ENCODE data around the gene U2SURP. TPM values are rescaled to one million over a fixed set of nuclear protein-coding genes. Genes with fewer than 3 reads are reported as not detected.
A peak's percentile ranks its signal among the peaks of the same experiment; 100 is the strongest.
"Not testable (repeated sequence)": the region's sequence is repeated elsewhere in the genome, so short reads cannot be mapped to it uniquely, and the experiment has no call there.

The U2SURP gene
- total RNA-seq, 4 donors from 2014 or later = 25.4 to 70.8 (median 51.0) TPM

DNA sequence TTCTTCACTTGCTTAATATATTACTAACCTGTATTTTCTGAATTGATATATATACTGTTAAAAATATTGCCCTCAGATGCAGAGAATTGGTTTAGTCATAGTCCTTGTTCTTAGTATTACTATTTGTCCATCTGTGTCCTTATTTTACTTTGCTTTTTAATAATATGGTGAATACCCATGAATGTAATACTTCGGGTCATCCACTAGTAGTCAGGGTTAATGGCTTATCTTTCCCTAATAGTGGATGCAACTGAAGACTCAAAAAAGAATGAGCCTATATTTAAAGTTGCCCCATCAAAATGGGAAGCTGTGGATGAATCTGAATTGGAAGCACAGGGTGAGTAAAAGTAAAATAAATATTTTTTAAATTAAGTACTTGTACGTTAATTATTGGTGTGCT, 36.5 kb downstream of the U2SURP start:
- no peaks in the 10 kb centered on the region for H3K9me3 ChIP-seq
- TF ChIP-seq, protein P1, sequence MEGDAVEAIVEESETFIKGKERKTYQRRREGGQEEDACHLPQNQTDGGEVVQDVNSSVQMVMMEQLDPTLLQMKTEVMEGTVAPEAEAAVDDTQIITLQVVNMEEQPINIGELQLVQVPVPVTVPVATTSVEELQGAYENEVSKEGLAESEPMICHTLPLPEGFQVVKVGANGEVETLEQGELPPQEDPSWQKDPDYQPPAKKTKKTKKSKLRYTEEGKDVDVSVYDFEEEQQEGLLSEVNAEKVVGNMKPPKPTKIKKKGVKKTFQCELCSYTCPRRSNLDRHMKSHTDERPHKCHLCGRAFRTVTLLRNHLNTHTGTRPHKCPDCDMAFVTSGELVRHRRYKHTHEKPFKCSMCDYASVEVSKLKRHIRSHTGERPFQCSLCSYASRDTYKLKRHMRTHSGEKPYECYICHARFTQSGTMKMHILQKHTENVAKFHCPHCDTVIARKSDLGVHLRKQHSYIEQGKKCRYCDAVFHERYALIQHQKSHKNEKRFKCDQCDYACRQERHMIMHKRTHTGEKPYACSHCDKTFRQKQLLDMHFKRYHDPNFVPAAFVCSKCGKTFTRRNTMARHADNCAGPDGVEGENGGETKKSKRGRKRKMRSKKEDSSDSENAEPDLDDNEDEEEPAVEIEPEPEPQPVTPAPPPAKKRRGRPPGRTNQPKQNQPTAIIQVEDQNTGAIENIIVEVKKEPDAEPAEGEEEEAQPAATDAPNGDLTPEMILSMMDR (IDR thresholded peaks at IDR 0.05) = peak in 1 of 6 experiments; percentile 14
- TF ChIP-seq POLR2A (IDR thresholded peaks at IDR 0.05) = no peak
- no peak for DNase-seq
- peaks cover 0 to 76% (median 11%) of the 10 kb centered on the region in 3 donors for H3K36me3 ChIP-seq
- intact Hi-C loops (cut with DNase I) = no loop called here
- H3K4me3 ChIP-seq = no peak overlapping the region
- H3K27me3 ChIP-seq = no peaks in the 10 kb centered on the region
- H3K4me1 ChIP-seq = no peaks in the 10 kb centered on the region
- WGBS, 2 donors = 78 to 81% methylated on average over 2 of the region's 2 CpGs
- no peak overlapping the region for H3K27ac ChIP-seq

GRCh38 chr3:143040261-143040879, 39.0 kb downstream of the U2SURP start:
- H3K4me1 ChIP-seq = no peaks in the 10 kb centered on the region
- intact Hi-C loops (cut with DNase I) = no loop called here
- no peak for DNase-seq
- H3K27ac ChIP-seq = no peak overlapping the region
- H3K9me3 ChIP-seq = no peaks in the 10 kb centered on the region
- H3K4me3 ChIP-seq = no peak overlapping the region
- H3K36me3 ChIP-seq = peaks cover 4 to 76% (median 32%) of the 10 kb centered on the region in 3 donors
- TF ChIP-seq, protein P1 (IDR thresholded peaks at IDR 0.05) = peak in 2 of 6 experiments; percentile 35 to 45
- TF ChIP-seq POLR2A (IDR thresholded peaks at IDR 0.05) = no peak
- H3K27me3 ChIP-seq = no peaks in the 10 kb centered on the region
- 77 to 79% methylated on average over 3 of the region's 3 CpGs for WGBS, 2 donors

- intact Hi-C loops (cut with DNase I) = no loop called here
- H3K4me3 ChIP-seq = no peak overlapping the region
- DNase-seq = no peak
- H3K36me3 ChIP-seq = peaks cover 4 to 67% (median 29%) of the 10 kb centered on the region in 3 donors
- no peaks in the 10 kb centered on the region for H3K4me1 ChIP-seq
- TF ChIP-seq POLR2A (IDR thresholded peaks at IDR 0.05) = no peak
- no peaks in the 10 kb centered on the region for H3K27me3 ChIP-seq
- H3K27ac ChIP-seq = no peak overlapping the region
- H3K9me3 ChIP-seq = no peaks in the 10 kb centered on the region
- 96 to 100% methylated on average over 1 of the region's 1 CpG for WGBS, 2 donors
Observed at GRCh38 chr3:143041903-143042302, 40.5 kb downstream of the U2SURP start.

DNA sequence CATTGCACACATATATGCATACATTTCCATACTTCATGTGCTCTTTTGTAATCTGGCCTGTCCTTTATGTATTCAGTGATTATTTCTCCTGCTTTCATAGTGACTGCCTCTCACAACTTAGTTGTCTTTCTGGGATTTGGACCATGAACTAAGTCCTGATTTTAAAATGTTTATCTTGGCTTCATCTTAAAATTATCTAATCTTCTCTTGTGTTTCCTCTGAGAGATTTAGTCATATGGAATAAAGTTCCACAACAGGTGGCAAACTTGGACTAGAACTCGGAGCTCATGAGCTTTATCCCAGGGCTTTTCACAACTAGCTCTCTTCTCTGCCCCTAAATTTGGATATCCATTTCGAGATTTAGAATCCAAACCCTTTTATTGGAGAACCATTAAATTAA, 44.3 kb downstream of the U2SURP start:
- H3K36me3 ChIP-seq = peaks cover 4 to 66% (median 21%) of the 10 kb centered on the region in 3 donors
- DNase-seq = no peak
- no peak overlapping the region for H3K27ac ChIP-seq
- no peak overlapping the region for H3K4me3 ChIP-seq
- 82 to 83% methylated on average over 2 of the region's 2 CpGs for WGBS, 2 donors
- intact Hi-C loops (cut with DNase I) = no loop called here
- TF ChIP-seq, protein P1 (IDR thresholded peaks at IDR 0.05) = no peak
- no peaks in the 10 kb centered on the region for H3K9me3 ChIP-seq
- H3K27me3 ChIP-seq = no peaks in the 10 kb centered on the region
- no peaks in the 10 kb centered on the region for H3K4me1 ChIP-seq

- H3K27me3 ChIP-seq; intact Hi-C loops (cut with DNase I); H3K4me3 ChIP-seq; H3K4me1 ChIP-seq; DNase-seq; H3K9me3 ChIP-seq; H3K27ac ChIP-seq: not testable (repeated sequence)
- 84 to 93% methylated on average over 3 to 5 of the region's 5 CpGs for WGBS, 2 donors
- peaks cover 4 to 71% (median 21%) of the 10 kb centered on the region in 3 donors for H3K36me3 ChIP-seq
Observed at GRCh38 chr3:143046075-143046474, 44.7 kb downstream of the U2SURP start.

DNA sequence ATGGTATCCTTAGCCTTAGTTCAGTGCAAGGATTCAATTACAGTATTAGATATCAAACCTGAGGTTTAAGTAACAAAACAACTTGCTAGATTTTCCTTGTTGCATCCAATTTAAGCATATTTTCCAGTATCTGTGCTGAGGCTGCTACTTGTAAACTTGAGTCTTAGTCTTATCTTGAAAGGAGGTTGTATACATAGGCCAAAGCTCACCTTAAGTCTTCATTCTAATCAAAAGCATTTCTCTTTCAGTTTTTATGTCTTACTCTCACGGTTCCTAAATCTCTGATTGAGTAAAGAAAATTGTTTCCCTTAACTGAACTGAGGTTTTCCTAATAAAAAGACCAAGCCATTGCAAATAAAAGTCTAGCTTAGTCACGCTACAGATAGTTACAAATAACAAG, 52.6 kb downstream of the U2SURP start:
- H3K9me3 ChIP-seq = no peaks in the 10 kb centered on the region
- WGBS, 2 donors = 93 to 100% methylated on average over 2 of the region's 2 CpGs
- intact Hi-C loops (cut with DNase I) = no loop called here

More for the DNA sequence above, 52.6 kb downstream of the U2SURP start:
- Histone ChIP-seq H3K27me3 (no peaks in the 10 kb centered on the region), H3K36me3 (peaks cover 10 to 99% (median 14%) of the 10 kb centered on the region in 3 donors), H3K4me3 (no peak overlapping the region), H3K4me1 (no peaks in the 10 kb centered on the region), H3K27ac (no peak overlapping the region)
- DNase-seq = no peak
- TF ChIP-seq, protein P1 (IDR thresholded peaks at IDR 0.05) = no peak
- TF ChIP-seq POLR2A (IDR thresholded peaks at IDR 0.05) = no peak
